NAMALWA (cell line): ENCODE measurements around the gene PLEKHH2.
"Not testable (repeated sequence)": the region's sequence is repeated elsewhere in the genome, so short reads cannot be mapped to it uniquely, and the experiment has no call there.

ENCODE experiments used
- DNase-seq: peaks from one replicate; pipeline ENCODE4 v3.0.0-alpha.2; 2015; ENCODE audit warnings: low spot score

The PLEKHH2 gene

GRCh38 chr2:43717322-43717721 lies 80.3 kb downstream of the PLEKHH2 start:
- DNase-seq = no peak

GRCh38 chr2:43718530-43719124 lies 81.6 kb downstream of the PLEKHH2 start:
- DNase-seq = peak; percentile 39

GRCh38 chr2:43724728-43725526 lies 87.9 kb downstream of the PLEKHH2 start:
- no peak for DNase-seq

- DNase-seq = no peak
Measured at GRCh38 chr2:43725711-43726246, 88.7 kb downstream of the PLEKHH2 start.

- DNase-seq = not testable (repeated sequence)
Measured at GRCh38 chr2:43726961-43727633, 90.0 kb downstream of the PLEKHH2 start.

GRCh38 chr2:43727634-43728014 lies 90.6 kb downstream of the PLEKHH2 start:
- no peak for DNase-seq

GRCh38 chr2:43729491-43730174 lies 92.6 kb downstream of the PLEKHH2 start:
- no peak for DNase-seq

- no peak for DNase-seq
Measured at GRCh38 chr2:43731211-43731610, 94.2 kb downstream of the PLEKHH2 start.

- DNase-seq = no peak
Measured at GRCh38 chr2:43736637-43737036, 99.6 kb downstream of the PLEKHH2 start.

- DNase-seq = no peak
Measured at GRCh38 chr2:43737097-43737854, 100.2 kb downstream of the PLEKHH2 start.

- no peak for DNase-seq
Measured at GRCh38 chr2:43737855-43738254, 100.8 kb downstream of the PLEKHH2 start.

- no peak for DNase-seq
Measured at GRCh38 chr2:43738257-43738656, 101.2 kb downstream of the PLEKHH2 start.

- no peak for DNase-seq
Measured at GRCh38 chr2:43743706-43744105, 106.6 kb downstream of the PLEKHH2 start.

GRCh38 chr2:43745457-43745856 lies 108.4 kb downstream of the PLEKHH2 start:
- no peak for DNase-seq

- DNase-seq = no peak
Measured at GRCh38 chr2:43748333-43748732, 111.3 kb downstream of the PLEKHH2 start.

GRCh38 chr2:43749583-43749982 lies 112.5 kb downstream of the PLEKHH2 start:
- DNase-seq = no peak

- DNase-seq = no peak
Measured at GRCh38 chr2:43751476-43751990, 114.5 kb downstream of the PLEKHH2 start.

- DNase-seq = no peak
Measured at GRCh38 chr2:43752302-43752701, 115.2 kb downstream of the PLEKHH2 start.

GRCh38 chr2:43754180-43754579 lies 117.1 kb downstream of the PLEKHH2 start:
- no peak for DNase-seq

- DNase-seq = no peak
Measured at GRCh38 chr2:43758739-43759138, 121.7 kb downstream of the PLEKHH2 start.

- no peak for DNase-seq
Measured at GRCh38 chr2:43759195-43759594, 122.1 kb downstream of the PLEKHH2 start.
